Measurements from ENCODE around the gene CTNNBIP1.

CTNNBIP1 gene

GRCh38 chr1:9852004-9852403 is 58.1 kb downstream of the CTNNBIP1 start:
- no peaks in the 10 kb centered on the region for H3K27me3 Mint-ChIP-seq
- H3K9me3 Mint-ChIP-seq, result peaks cover 0 to 4% of the 10 kb centered on the region in 2 donors
- ATAC-seq (replicated peaks), result no peak
- H3K36me3 Mint-ChIP-seq (ENCODE audit: insufficient read depth), result peaks cover 4% of the 10 kb centered on the region
- H3K27ac Mint-ChIP-seq, result no peak overlapping the region
- no peaks in the 10 kb centered on the region for H3K4me1 Mint-ChIP-seq (ENCODE audit: low read depth in 2 of 2)
- no peak overlapping the region for H3K4me3 Mint-ChIP-seq
- DNase-seq, result no peak

GRCh38 chr1:9850442-9851162 is 59.5 kb downstream of the CTNNBIP1 start:
- Mint-ChIP-seq H3K4me3 (no peak overlapping the region), H3K36me3 (ENCODE audit: insufficient read depth) (peaks cover 4% of the 10 kb centered on the region), H3K27ac (no peak overlapping the region), H3K27me3 (no peaks in the 10 kb centered on the region), H3K4me1 (ENCODE audit: low read depth in 2 of 2) (peaks cover 0 to 3% of the 10 kb centered on the region in 2 donors), H3K9me3 (peaks cover 0 to 4% of the 10 kb centered on the region in 2 donors)
- DNase-seq, result no peak
- no peak for ATAC-seq (replicated peaks)

- no peak overlapping the region for H3K27ac Mint-ChIP-seq
- H3K4me1 Mint-ChIP-seq (ENCODE audit: low read depth in 2 of 2), result peaks cover 0 to 3% of the 10 kb centered on the region in 2 donors
- peaks cover 0 to 4% of the 10 kb centered on the region in 2 donors for H3K9me3 Mint-ChIP-seq
- no peak overlapping the region for H3K4me3 Mint-ChIP-seq
- DNase-seq (no peak), ATAC-seq (replicated peaks) (no peak)
- no peaks in the 10 kb centered on the region for H3K27me3 Mint-ChIP-seq
- H3K36me3 Mint-ChIP-seq (ENCODE audit: insufficient read depth), result no peaks in the 10 kb centered on the region
Measured at GRCh38 chr1:9849691-9850441, 60.2 kb downstream of the CTNNBIP1 start.

GRCh38 chr1:9848022-9848421 is 62.0 kb downstream of the CTNNBIP1 start:
- Mint-ChIP-seq H3K4me1 (ENCODE audit: low read depth in 2 of 2) (peaks cover 0 to 3% of the 10 kb centered on the region in 2 donors), H3K4me3 (no peak overlapping the region), H3K27me3 (no peaks in the 10 kb centered on the region), H3K9me3 (no peaks in the 10 kb centered on the region), H3K36me3 (ENCODE audit: insufficient read depth) (no peaks in the 10 kb centered on the region), H3K27ac (no peak overlapping the region)
- DNase-seq, result no peak
- no peak for ATAC-seq (replicated peaks)

GRCh38 chr1:9847269-9847668 is 62.8 kb downstream of the CTNNBIP1 start:
- no peaks in the 10 kb centered on the region for H3K9me3 Mint-ChIP-seq
- H3K36me3 Mint-ChIP-seq (ENCODE audit: insufficient read depth), result no peaks in the 10 kb centered on the region
- H3K27me3 Mint-ChIP-seq, result no peaks in the 10 kb centered on the region
- H3K4me3 Mint-ChIP-seq, result no peak overlapping the region
- peaks cover 0 to 3% of the 10 kb centered on the region in 2 donors for H3K4me1 Mint-ChIP-seq (ENCODE audit: low read depth in 2 of 2)
- ATAC-seq (replicated peaks) (no peak), DNase-seq (no peak)
- H3K27ac Mint-ChIP-seq, result no peak overlapping the region

- Mint-ChIP-seq H3K27me3 (no peaks in the 10 kb centered on the region), H3K4me3 (no peak overlapping the region), H3K36me3 (ENCODE audit: insufficient read depth) (no peaks in the 10 kb centered on the region), H3K27ac (no peak overlapping the region), H3K9me3 (no peaks in the 10 kb centered on the region), H3K4me1 (ENCODE audit: low read depth in 2 of 2) (peaks cover 0 to 3% of the 10 kb centered on the region in 2 donors)
- DNase-seq (no peak), ATAC-seq (replicated peaks) (no peak)
Measured at GRCh38 chr1:9846611-9847171, 63.4 kb downstream of the CTNNBIP1 start.

GRCh38 chr1:9845914-9846313 is 64.2 kb downstream of the CTNNBIP1 start:
- Mint-ChIP-seq H3K27me3 (no peaks in the 10 kb centered on the region), H3K4me1 (ENCODE audit: low read depth in 2 of 2) (peaks cover 0 to 3% of the 10 kb centered on the region in 2 donors), H3K27ac (peak overlapping the region in 1 of 2 donors; percentile 5), H3K9me3 (no peaks in the 10 kb centered on the region), H3K4me3 (no peak overlapping the region), H3K36me3 (ENCODE audit: insufficient read depth) (no peaks in the 10 kb centered on the region)
- DNase-seq (no peak), ATAC-seq (replicated peaks) (no peak)

- peaks cover 0 to 6% of the 10 kb centered on the region in 2 donors for H3K4me1 Mint-ChIP-seq (ENCODE audit: low read depth in 2 of 2)
- H3K4me3 Mint-ChIP-seq, result no peak overlapping the region
- no peak overlapping the region for H3K27ac Mint-ChIP-seq
- no peaks in the 10 kb centered on the region for H3K36me3 Mint-ChIP-seq (ENCODE audit: insufficient read depth)
- H3K9me3 Mint-ChIP-seq, result no peaks in the 10 kb centered on the region
- no peaks in the 10 kb centered on the region for H3K27me3 Mint-ChIP-seq
- DNase-seq (no peak), ATAC-seq (replicated peaks) (no peak)
Measured at GRCh38 chr1:9844756-9845155, 65.3 kb downstream of the CTNNBIP1 start.

- DNase-seq, result no peak
- Mint-ChIP-seq H3K27me3 (no peaks in the 10 kb centered on the region), H3K36me3 (ENCODE audit: insufficient read depth) (no peaks in the 10 kb centered on the region), H3K4me3 (no peak overlapping the region), H3K27ac (no peak overlapping the region), H3K4me1 (ENCODE audit: low read depth in 2 of 2) (peaks cover 0 to 6% of the 10 kb centered on the region in 2 donors), H3K9me3 (no peaks in the 10 kb centered on the region)
- ATAC-seq (replicated peaks), result no peak
Measured at GRCh38 chr1:9844106-9844505, 66.0 kb downstream of the CTNNBIP1 start.

GRCh38 chr1:9843576-9843945 is 66.5 kb downstream of the CTNNBIP1 start:
- Mint-ChIP-seq H3K27ac (no peak overlapping the region), H3K36me3 (ENCODE audit: insufficient read depth) (no peaks in the 10 kb centered on the region), H3K9me3 (no peaks in the 10 kb centered on the region), H3K4me3 (no peak overlapping the region), H3K27me3 (no peaks in the 10 kb centered on the region), H3K4me1 (ENCODE audit: low read depth in 2 of 2) (peaks cover 0 to 6% of the 10 kb centered on the region in 2 donors)
- ATAC-seq (replicated peaks), result no peak
- DNase-seq, result no peak

- ATAC-seq (replicated peaks) (no peak), DNase-seq (no peak)
- no peaks in the 10 kb centered on the region for H3K27me3 Mint-ChIP-seq
- no peaks in the 10 kb centered on the region for H3K9me3 Mint-ChIP-seq
- H3K36me3 Mint-ChIP-seq (ENCODE audit: insufficient read depth), result no peaks in the 10 kb centered on the region
- no peak overlapping the region for H3K4me3 Mint-ChIP-seq
- no peak overlapping the region for H3K27ac Mint-ChIP-seq
- H3K4me1 Mint-ChIP-seq (ENCODE audit: low read depth in 2 of 2), result peaks cover 0 to 6% of the 10 kb centered on the region in 2 donors
Measured at GRCh38 chr1:9842781-9843575, 67.1 kb downstream of the CTNNBIP1 start.

- H3K4me1 Mint-ChIP-seq (ENCODE audit: low read depth in 2 of 2), result peaks cover 0 to 6% of the 10 kb centered on the region in 2 donors
- H3K27ac Mint-ChIP-seq, result peak overlapping the region in 1 of 2 donors; percentile 47
- no peaks in the 10 kb centered on the region for H3K36me3 Mint-ChIP-seq (ENCODE audit: insufficient read depth)
- no peaks in the 10 kb centered on the region for H3K9me3 Mint-ChIP-seq
- H3K27me3 Mint-ChIP-seq, result no peaks in the 10 kb centered on the region
- no peak overlapping the region for H3K4me3 Mint-ChIP-seq
- DNase-seq (no peak), ATAC-seq (replicated peaks) (no peak)
Measured at GRCh38 chr1:9842073-9842711, 67.9 kb downstream of the CTNNBIP1 start.

- ATAC-seq (replicated peaks) (no peak), DNase-seq (no peak)
- Mint-ChIP-seq H3K27ac (peak overlapping the region in 1 of 2 donors; percentile 23), H3K4me1 (ENCODE audit: low read depth in 2 of 2) (peaks cover 0 to 6% of the 10 kb centered on the region in 2 donors), H3K9me3 (no peaks in the 10 kb centered on the region), H3K4me3 (no peak overlapping the region), H3K36me3 (ENCODE audit: insufficient read depth) (no peaks in the 10 kb centered on the region), H3K27me3 (no peaks in the 10 kb centered on the region)
Measured at GRCh38 chr1:9841460-9841859, 68.6 kb downstream of the CTNNBIP1 start.
